HEK293 (cell line): ENCODE measurements around the gene TFEC.

Experiments
- ATF2 ChIP-seq: fragments of 450-650 bp; formaldehyde crosslinking; IDR thresholded peaks from 2 replicates; pipeline ENCODE4 v1.5.1; 2016; ENCODE audit warnings: missing biosample characterization, missing genetic modification characterization, low read depth
- EGR2 ChIP-seq: fragments of 450-650 bp; formaldehyde crosslinking; IDR thresholded peaks from 2 replicates; pipeline ENCODE4 v1.5.1; 2016; ENCODE audit warnings: low read depth, missing biosample characterization, missing genetic modification characterization
- GLI4 ChIP-seq: fragments of 450-650 bp; formaldehyde crosslinking; IDR thresholded peaks from 2 replicates; pipeline ENCODE4 v1.5.1; 2016; ENCODE audit warnings: missing biosample characterization, missing genetic modification characterization
- OSR2 ChIP-seq: fragments of 450-650 bp; formaldehyde crosslinking; IDR thresholded peaks from 2 replicates; pipeline ENCODE4 v1.5.1; 2016; ENCODE audit warnings: missing biosample characterization, missing genetic modification characterization
- SP2 ChIP-seq: fragments of 450-650 bp; formaldehyde crosslinking; IDR thresholded peaks from 2 replicates; pipeline ENCODE4 v1.5.1; 2016; ENCODE audit warnings: missing biosample characterization, missing genetic modification characterization
- TCF7L2 ChIP-seq: IDR thresholded peaks from 2 replicates; pipeline ENCODE4 v1.6.1; 2011; ENCODE audit warnings: low read depth, mild to moderate bottlenecking, inconsistent platforms, low read length, moderate library complexity, borderline replicate concordance
- YY1 ChIP-seq: fragments of 450-650 bp; formaldehyde crosslinking; IDR thresholded peaks from 2 replicates; pipeline ENCODE4 v1.5.1; 2018; ENCODE audit warnings: missing biosample characterization, missing genetic modification characterization
- ZBTB1 ChIP-seq: fragments of 450-650 bp; formaldehyde crosslinking; IDR thresholded peaks from 2 replicates; pipeline ENCODE4 v1.5.1; 2016; ENCODE audit warnings: missing biosample characterization, missing genetic modification characterization
- ZNF121 ChIP-seq: fragments of 450-650 bp; formaldehyde crosslinking; IDR thresholded peaks from 2 replicates; pipeline ENCODE4 v1.5.1; 2016; ENCODE audit warnings: missing biosample characterization, missing genetic modification characterization
- ZNF140 ChIP-seq: fragments of 450-650 bp; formaldehyde crosslinking; IDR thresholded peaks from 2 replicates; pipeline ENCODE4 v1.5.1; 2016; ENCODE audit warnings: missing biosample characterization, missing genetic modification characterization
- ZNF174 ChIP-seq: fragments of 450-650 bp; formaldehyde crosslinking; IDR thresholded peaks from 2 replicates; pipeline ENCODE4 v1.5.0; 2017; ENCODE audit warnings: missing biosample characterization, mild to moderate bottlenecking, missing genetic modification characterization
- ZNF221 ChIP-seq: fragments of 450-650 bp; formaldehyde crosslinking; IDR thresholded peaks from 2 replicates; pipeline ENCODE4 v1.5.1; 2017; ENCODE audit warnings: missing biosample characterization, missing genetic modification characterization, borderline replicate concordance
- ZXDB ChIP-seq: fragments of 450-650 bp; formaldehyde crosslinking; IDR thresholded peaks from 2 replicates; pipeline ENCODE4 v1.5.1; 2016; ENCODE audit warnings: missing biosample characterization, missing genetic modification characterization
- TF ChIP-seq, protein P1 (sequence below): fragments of 450-650 bp; formaldehyde crosslinking; IDR thresholded peaks from 2 replicates; pipeline ENCODE4 v1.5.1; 2016; ENCODE audit warnings: missing biosample characterization, missing genetic modification characterization

DNA sequence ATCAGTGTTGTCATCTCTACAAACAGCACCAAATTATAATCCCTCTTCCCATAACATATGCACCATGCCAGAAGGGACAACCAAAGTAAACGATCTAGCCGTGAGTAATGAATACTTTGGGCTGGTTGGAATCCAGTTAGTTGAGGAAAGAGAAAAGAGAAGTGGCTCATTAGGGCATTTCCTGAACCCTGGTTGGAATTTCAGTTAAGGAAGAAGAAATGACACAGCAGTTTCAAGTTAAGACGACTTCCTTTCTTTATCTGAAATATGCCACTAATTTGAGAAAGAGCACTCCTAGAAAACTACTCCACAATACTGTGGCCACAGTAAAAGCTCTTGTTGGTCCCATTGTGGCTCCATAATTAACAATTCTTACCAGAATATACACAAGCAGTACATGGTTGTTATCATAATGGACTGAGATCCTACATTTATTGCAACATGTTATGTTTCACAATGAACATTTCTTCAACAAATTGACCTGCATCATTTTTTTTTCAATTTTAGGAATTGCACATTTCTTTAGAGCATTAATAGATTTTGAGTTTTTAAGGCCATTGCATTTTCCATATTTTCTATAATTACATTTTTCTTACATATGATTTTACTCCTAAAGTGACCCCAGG, at the start of gene TFEC:
- TF ChIP-seq ZNF221 (tag by site-specific recombination) (no peak), ZXDB (tag by site-specific recombination) (no peak), ZNF121 (tag by site-specific recombination) (no peak), TCF7L2 (no peak), SP2 (tag by site-specific recombination) (no peak), ATF2 (tag by site-specific recombination) (no peak), GLI4 (no peak), ZBTB1 (tag by site-specific recombination) (no peak), YY1 (tag by site-specific recombination) (no peak), OSR2 (tag by site-specific recombination) (no peak), ZNF140 (tag by site-specific recombination) (no peak), EGR2 (tag by site-specific recombination) (no peak), ZNF174 (tag by site-specific recombination) (no peak)
- TF ChIP-seq, protein P1, sequence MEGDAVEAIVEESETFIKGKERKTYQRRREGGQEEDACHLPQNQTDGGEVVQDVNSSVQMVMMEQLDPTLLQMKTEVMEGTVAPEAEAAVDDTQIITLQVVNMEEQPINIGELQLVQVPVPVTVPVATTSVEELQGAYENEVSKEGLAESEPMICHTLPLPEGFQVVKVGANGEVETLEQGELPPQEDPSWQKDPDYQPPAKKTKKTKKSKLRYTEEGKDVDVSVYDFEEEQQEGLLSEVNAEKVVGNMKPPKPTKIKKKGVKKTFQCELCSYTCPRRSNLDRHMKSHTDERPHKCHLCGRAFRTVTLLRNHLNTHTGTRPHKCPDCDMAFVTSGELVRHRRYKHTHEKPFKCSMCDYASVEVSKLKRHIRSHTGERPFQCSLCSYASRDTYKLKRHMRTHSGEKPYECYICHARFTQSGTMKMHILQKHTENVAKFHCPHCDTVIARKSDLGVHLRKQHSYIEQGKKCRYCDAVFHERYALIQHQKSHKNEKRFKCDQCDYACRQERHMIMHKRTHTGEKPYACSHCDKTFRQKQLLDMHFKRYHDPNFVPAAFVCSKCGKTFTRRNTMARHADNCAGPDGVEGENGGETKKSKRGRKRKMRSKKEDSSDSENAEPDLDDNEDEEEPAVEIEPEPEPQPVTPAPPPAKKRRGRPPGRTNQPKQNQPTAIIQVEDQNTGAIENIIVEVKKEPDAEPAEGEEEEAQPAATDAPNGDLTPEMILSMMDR (tag by site-specific recombination), result no peak
